Coronary artery (tissue), 2 donors: Measurements from ENCODE around the gene ARFGAP1.

ENCODE experiments used
- DNase-seq: peaks from one replicate; pipeline ENCODE4 v3.0.0-alpha.2; 2017; ENCODE audit warnings: low spot score
- H3K27ac ChIP-seq, 2 donors: fragments of 200-600 bp; sonication (generic); one replicate each; pipeline ENCODE4 v1.5.1; 2016 to 2019
- H3K4me3 ChIP-seq: fragments of 200-600 bp; sonication (generic); 2 replicates; pipeline ENCODE4 v1.5.1; 2016; ENCODE audit warnings: mild to moderate bottlenecking, moderate library complexity
- CTCF ChIP-seq: fragments of 200-600 bp; sonication (generic); IDR thresholded peaks from one replicate; pipeline ENCODE4 v1.5.1; 2019; ENCODE audit warnings: antibody characterized with exemption

The ARFGAP1 gene

DNA sequence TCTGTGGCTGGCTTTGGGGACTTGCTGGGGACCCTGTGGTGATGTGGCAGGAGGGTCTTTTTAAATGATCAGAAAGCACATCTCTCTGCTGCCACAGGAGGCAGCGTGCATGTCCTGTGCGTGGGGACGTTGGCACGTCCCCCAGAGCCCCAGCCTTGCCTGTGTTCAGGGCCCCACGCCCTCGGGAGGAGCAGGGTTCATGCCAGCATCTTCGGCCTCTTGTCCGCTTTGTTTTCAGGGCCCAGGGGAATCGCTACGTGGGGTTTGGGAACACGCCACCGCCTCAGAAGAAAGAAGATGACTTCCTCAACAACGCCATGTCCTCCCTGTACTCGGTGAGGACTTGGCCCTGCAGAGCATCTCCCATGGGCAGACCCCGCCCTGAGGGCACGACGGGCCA lies 6.0 kb downstream of the ARFGAP1 start:
- no peak overlapping the region for H3K27ac ChIP-seq
- no peak for DNase-seq
- TF ChIP-seq CTCF = no peak
- no peak overlapping the region for H3K4me3 ChIP-seq

DNA sequence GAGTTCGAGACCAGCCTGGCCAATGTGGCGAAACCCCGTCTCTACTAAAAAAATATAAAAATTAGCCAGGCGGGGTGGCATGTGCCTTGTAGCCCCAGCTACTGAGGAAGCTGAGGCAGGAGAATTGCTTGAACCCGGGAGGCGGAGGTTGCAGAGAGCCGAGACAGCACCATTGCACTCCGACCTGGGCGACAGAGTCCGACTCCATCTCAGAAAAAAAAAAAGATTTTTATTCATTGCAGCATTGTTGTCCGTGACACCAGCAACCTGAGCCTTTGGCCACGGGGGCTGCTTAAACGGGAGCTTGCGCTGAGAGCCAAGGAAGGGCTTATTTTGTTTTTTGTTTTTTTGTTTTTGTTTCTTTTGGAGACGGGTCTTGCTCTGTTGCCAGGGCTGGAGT lies 7.3 kb downstream of the ARFGAP1 start:
- Histone ChIP-seq H3K4me3 (no peak overlapping the region), H3K27ac (no peak overlapping the region)
- no peak for DNase-seq
- TF ChIP-seq CTCF = no peak

- DNase-seq = no peak
- H3K27ac ChIP-seq = no peak overlapping the region
- TF ChIP-seq CTCF = no peak
- no peak overlapping the region for H3K4me3 ChIP-seq
Measured at GRCh38 chr20:63280371-63280770, 7.8 kb downstream of the ARFGAP1 start.

DNA sequence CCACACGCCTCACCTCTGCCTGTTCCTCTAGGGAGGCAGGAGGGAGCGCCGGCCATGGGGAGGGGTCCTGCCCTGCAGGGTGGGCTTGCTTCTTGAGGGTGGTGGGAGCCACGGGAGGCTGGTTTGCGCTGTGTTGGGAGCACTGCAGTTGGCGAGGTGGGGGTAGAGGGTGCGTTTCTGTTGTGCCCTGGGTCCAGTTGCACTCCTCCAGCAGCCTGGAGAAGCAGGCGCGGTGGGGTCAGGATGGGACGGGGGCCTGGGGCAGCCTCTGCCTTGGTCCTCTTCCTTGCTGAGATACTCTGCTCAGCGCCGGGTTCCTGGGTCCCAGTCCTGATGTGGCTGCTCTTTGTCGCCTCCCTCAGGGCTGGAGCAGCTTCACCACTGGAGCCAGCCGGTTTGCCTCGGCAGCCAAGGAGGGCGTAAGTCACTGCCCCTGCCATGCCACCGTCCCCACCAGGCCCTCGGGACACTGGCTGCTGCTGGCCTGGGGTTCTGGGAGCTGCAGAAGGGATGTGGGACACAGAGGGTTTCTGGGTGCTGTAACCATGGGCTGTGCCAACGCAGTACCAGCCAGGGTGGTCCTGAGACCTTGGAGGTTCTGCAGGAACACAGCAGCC lies 8.4 kb downstream of the ARFGAP1 start:
- TF ChIP-seq CTCF = no peak
- Histone ChIP-seq H3K27ac (no peak overlapping the region), H3K4me3 (no peak overlapping the region)
- no peak for DNase-seq

DNA sequence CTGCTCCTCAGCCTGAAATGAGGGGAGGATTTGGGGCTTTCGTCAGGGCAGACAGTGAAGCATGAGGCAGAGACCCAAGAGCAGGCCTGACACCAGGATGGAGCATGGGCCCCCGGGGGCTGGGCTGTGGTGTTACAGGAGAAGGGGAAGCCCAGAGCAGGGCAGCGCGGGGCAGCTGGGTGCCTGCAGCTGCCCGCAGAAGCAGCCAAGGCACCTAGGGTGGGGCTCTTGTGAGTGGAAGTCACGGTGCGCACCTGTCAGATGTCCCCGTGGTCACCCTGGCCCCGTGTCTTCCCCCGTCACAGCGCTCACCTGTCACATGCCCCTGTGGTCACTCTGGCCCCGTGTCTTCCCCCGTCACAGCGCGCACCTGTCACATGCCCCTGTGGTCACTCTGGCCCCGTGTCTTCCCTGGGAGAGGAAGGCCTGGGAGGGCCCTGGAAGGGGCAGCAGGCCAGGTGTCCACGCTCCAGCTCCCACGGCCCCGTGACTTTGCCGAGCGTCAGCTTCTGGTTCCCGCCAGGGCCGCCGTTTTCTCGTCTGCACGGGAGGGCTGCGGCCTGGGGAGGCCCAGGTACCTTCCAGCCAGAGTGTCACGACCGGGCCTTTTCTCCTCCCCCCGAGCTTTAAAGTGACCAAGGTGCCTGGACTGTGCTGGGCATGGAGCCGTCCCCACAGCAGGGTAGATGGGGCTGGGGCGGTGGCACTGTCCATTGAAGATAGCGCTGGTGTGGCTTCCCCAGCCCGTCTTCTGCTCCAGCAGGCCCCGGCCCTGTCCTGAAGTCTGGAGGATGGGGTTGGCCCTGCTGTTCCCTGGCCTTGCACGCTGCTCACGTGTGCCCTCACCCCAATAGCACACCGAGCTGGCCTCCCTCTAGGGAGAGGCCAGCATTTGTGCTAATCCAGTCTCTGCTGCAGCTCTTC lies 9.4 kb downstream of the ARFGAP1 start:
- no peak overlapping the region for H3K4me3 ChIP-seq
- no peak for DNase-seq
- TF ChIP-seq CTCF = no peak
- no peak overlapping the region for H3K27ac ChIP-seq

DNA sequence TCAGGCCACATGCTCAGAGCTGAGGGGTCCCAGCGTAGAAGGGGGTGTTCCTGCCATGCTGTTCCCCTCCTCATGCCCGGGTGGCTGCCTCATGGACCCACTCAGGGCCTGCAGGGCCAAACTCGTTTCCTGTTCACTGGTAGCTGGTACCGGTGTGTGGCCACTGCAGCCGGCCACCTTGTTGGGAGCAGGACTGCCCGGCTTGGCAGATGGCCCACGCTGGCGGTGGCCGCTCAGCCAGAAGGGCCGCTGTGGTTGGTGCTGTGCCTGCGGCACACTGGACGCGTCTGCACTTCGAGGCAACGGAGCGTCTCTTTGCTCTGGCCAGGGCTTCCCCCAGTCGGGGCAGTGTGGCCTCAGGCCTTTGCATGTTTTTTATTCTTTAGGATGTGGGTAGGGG lies 10.3 kb downstream of the ARFGAP1 start:
- Histone ChIP-seq H3K27ac (no peak overlapping the region), H3K4me3 (no peak overlapping the region)
- DNase-seq = no peak
- no peak for TF ChIP-seq CTCF
